RKO (cell line): ENCODE data around the gene TBC1D28.
A peak's percentile ranks its signal among the peaks of the same experiment; 100 is the strongest.
"Not testable (repeated sequence)": the region's sequence is repeated elsewhere in the genome, so short reads cannot be mapped to it uniquely, and the experiment has no call there.

Source experiments
- DNase-seq: peaks from one replicate; pipeline ENCODE4 v3.0.0-alpha.2; 2016; ENCODE audit warnings: low spot score

The TBC1D28 gene

GRCh38 chr17:18644291-18644690, at the start of gene TBC1D28:
TBC1D28 (minus strand) TSS chr17:18644391; CDS start chr17:18641352, 3,039 bp downstream.
- DNase-seq: not testable (repeated sequence)

GRCh38 chr17:18682668-18683067, 38.5 kb upstream of the TBC1D28 start:
- DNase-seq: not testable (repeated sequence)

- DNase-seq: peak; percentile 86
Measured at GRCh38 chr17:18681767-18682571, 37.8 kb upstream of the TBC1D28 start, which contains the start of gene FOXO3B. FOXO3B (minus strand) TSS chr17:18682314; CDS start chr17:18681651, 663 bp downstream.

- DNase-seq: not testable (repeated sequence)
Measured at GRCh38 chr17:18677381-18677780, 33.2 kb upstream of the TBC1D28 start.

- DNase-seq: not testable (repeated sequence)
Measured at GRCh38 chr17:18676928-18677327, 32.7 kb upstream of the TBC1D28 start.

- not testable (repeated sequence) for DNase-seq
Measured at GRCh38 chr17:18672395-18673227, 28.4 kb upstream of the TBC1D28 start.

- not testable (repeated sequence) for DNase-seq
Measured at GRCh38 chr17:18668625-18669024, 24.4 kb upstream of the TBC1D28 start.

GRCh38 chr17:18667535-18667934, 23.3 kb upstream of the TBC1D28 start:
- not testable (repeated sequence) for DNase-seq

GRCh38 chr17:18666326-18666725, 22.1 kb upstream of the TBC1D28 start:
- not testable (repeated sequence) for DNase-seq

- DNase-seq: not testable (repeated sequence)
Measured at GRCh38 chr17:18661924-18662624, 17.9 kb upstream of the TBC1D28 start.

- DNase-seq: not testable (repeated sequence)
Measured at GRCh38 chr17:18650094-18650493, 5.9 kb upstream of the TBC1D28 start.

GRCh38 chr17:18643124-18643523, 1.1 kb downstream of the TBC1D28 start:
- DNase-seq: not testable (repeated sequence)

- not testable (repeated sequence) for DNase-seq
Measured at GRCh38 chr17:18638357-18638756, 5.8 kb downstream of the TBC1D28 start.

GRCh38 chr17:18636237-18636636, 8.0 kb downstream of the TBC1D28 start:
- DNase-seq: not testable (repeated sequence)

- not testable (repeated sequence) for DNase-seq
Measured at GRCh38 chr17:18635773-18636172, 8.4 kb downstream of the TBC1D28 start.

GRCh38 chr17:18634550-18635263, 9.5 kb downstream of the TBC1D28 start:
- DNase-seq: not testable (repeated sequence)

GRCh38 chr17:18626152-18626870, 17.9 kb downstream of the TBC1D28 start:
- no peak for DNase-seq

GRCh38 chr17:18625509-18626104, 18.6 kb downstream of the TBC1D28 start:
- DNase-seq: peak; percentile 79

- DNase-seq: not testable (repeated sequence)
Measured at GRCh38 chr17:18624862-18625501, 19.2 kb downstream of the TBC1D28 start.

- not testable (repeated sequence) for DNase-seq
Measured at GRCh38 chr17:18617613-18618012, 26.6 kb downstream of the TBC1D28 start.
